Chondrocyte (in vitro differentiated cells): ENCODE results near the gene HOXD13. TPM values are rescaled to one million over a fixed set of nuclear protein-coding genes. Genes with fewer than 3 reads are reported as not detected.

Source experiments
- DNase-seq: peaks from one replicate; pipeline ENCODE4 v3.0.0; 2021; ENCODE audit warnings: mixed read lengths, low spot score
- H3K27ac Mint-ChIP-seq: one replicate; pipeline ENCODE4 v1.8.0; 2021; ENCODE audit warnings: mild to moderate bottlenecking, moderate library complexity, mixed read lengths; ENCODE audit not compliant: unreplicated experiment
- H3K27me3 Mint-ChIP-seq: 2 replicates; pipeline ENCODE4 v1.8.0; 2021; ENCODE audit warnings: low read depth, mixed read lengths
- H3K36me3 Mint-ChIP-seq: 2 replicates; pipeline ENCODE4 v1.8.0; 2021; ENCODE audit warnings: low read depth, mixed read lengths
- H3K4me1 Mint-ChIP-seq: 2 replicates; pipeline ENCODE4 v1.8.0; 2021; ENCODE audit warnings: low read depth, mild to moderate bottlenecking, mixed read lengths
- H3K4me3 Mint-ChIP-seq: one replicate; pipeline ENCODE4 v1.8.0; 2021; ENCODE audit warnings: mild to moderate bottlenecking, moderate library complexity, mixed read lengths; ENCODE audit not compliant: unreplicated experiment
- H3K9me3 Mint-ChIP-seq: 2 replicates; pipeline ENCODE4 v1.8.0; 2021; ENCODE audit warnings: low read depth, mixed read lengths
- CTCF ChIP-seq: fragments of 200-600 bp; sonication (generic); IDR thresholded peaks from 2 replicates; pipeline ENCODE4 v1.5.0; 2021; ENCODE audit warnings: antibody characterized with exemption, mild to moderate bottlenecking, moderate library complexity
- total RNA-seq: library from RNA; stranded (reverse); gene quantifications from 3 replicates; pipeline ENCODE4 v1.2.1, GENCODE V29; 2021

HOXD13 gene
- total RNA-seq, 1 donor from 2014 or later, result not detected

DNA sequence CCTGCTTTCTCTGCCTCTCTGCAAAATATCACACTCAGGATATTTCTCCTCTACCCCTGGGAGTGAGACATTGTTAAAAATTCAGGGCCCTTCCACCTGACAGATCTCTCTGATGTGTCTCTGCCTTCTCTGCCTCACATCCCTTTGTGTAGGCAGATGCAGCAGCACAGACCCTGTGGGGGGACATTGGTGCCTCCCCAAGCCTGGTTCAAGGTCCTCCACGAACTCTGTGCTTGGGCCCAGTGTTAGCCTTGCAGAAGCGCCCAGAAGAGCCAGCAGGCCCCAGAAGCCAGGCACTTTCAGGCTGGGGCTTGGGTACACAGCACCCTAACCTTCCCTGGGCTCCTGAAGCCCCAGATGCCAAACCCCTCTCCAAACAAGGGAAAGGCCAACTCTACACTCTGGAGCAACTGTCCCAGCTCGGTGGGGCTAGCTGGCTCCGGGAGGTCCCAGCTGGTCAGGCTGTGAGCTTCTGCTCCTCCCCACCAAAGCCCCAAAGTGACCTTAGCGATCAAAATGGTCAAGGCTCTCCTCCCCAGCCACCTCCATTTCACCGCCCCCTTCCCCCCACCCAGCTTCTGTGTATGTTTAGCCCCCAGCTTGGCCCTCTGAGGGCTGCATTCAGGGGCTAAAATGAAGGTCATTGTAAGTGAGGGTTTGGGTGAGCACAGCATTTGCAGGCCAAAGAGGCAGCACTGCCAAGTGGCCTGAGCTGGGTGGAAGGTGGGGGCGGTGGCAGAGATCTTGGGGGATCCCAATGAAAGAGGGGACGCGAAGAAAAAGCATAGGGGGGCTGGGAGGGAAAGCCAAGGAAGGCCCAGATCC is 32.6 kb downstream of the HOXD13 start:
- H3K36me3 Mint-ChIP-seq, result peaks cover 3% of the 10 kb centered on the region
- no peak overlapping the region for H3K27ac Mint-ChIP-seq
- no peak for TF ChIP-seq CTCF
- H3K27me3 Mint-ChIP-seq, result peaks cover 69% of the 10 kb centered on the region
- H3K4me3 Mint-ChIP-seq, result no peak overlapping the region
- peaks cover 21% of the 10 kb centered on the region for H3K4me1 Mint-ChIP-seq
- DNase-seq, result no peak
- no peaks in the 10 kb centered on the region for H3K9me3 Mint-ChIP-seq

DNA sequence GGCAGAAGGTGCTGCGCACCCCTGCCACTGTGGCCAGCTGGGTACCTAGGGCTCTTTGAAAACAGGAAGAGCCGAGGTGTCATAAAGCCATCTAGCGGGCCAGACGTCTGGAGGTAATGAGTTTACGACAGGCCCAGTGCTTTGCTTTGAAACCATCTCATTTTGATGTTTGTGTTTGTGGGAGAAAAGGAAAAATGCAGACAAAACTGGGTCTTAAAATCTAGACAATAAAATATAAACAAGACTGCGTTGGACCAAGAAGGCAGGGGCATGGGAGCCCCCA is 33.2 kb downstream of the HOXD13 start:
- Mint-ChIP-seq H3K9me3 (no peaks in the 10 kb centered on the region), H3K27me3 (peaks cover 66% of the 10 kb centered on the region), H3K4me3 (no peak overlapping the region), H3K36me3 (peaks cover 3% of the 10 kb centered on the region), H3K4me1 (peaks cover 22% of the 10 kb centered on the region), H3K27ac (no peak overlapping the region)
- no peak for TF ChIP-seq CTCF
- no peak for DNase-seq

DNA sequence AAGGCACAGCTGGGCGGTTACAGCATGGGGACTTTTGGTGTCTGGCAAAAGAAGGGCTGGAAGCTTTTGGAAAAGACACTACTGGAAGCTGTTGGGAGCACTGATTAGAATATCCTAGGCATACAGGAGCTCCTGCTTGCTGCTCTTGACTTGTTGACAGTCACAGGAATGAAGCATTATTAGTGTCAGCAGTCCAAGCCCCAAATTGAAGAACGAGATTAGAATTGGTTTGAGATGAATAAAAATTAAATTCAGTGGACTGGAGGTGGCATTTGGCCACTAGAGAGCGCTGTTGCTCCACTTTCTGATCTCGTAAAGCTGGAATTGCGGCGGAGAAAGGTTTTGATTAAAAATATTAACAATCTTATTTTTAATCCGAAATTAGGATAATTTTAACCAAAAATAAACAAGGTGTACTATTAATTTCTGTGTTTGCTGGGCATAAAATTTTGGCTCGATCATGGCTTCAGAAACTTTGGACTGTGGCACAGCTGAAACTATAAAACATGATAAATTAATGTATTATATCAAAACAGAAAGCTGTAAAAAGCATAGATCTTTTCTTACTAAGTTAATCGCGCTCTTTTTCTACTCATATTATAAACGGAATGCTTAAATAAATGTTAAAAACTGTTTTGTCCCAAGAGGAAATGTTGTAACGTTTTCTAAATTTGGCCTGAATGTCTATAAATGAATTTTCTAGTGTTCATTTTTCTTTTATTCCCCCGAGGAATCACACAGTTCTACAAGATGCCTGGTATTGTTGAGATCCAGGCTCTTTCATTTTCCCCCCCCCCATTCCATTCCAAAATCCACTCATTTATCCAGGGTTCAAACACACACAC is 34.6 kb downstream of the HOXD13 start:
- Mint-ChIP-seq H3K27ac (no peak overlapping the region), H3K4me1 (peaks cover 26% of the 10 kb centered on the region), H3K4me3 (no peak overlapping the region), H3K9me3 (peaks cover under 1% of the 10 kb centered on the region), H3K27me3 (peaks cover 71% of the 10 kb centered on the region), H3K36me3 (peaks cover 3% of the 10 kb centered on the region)
- peak; percentile 98 for TF ChIP-seq CTCF
- DNase-seq, result no peak

DNA sequence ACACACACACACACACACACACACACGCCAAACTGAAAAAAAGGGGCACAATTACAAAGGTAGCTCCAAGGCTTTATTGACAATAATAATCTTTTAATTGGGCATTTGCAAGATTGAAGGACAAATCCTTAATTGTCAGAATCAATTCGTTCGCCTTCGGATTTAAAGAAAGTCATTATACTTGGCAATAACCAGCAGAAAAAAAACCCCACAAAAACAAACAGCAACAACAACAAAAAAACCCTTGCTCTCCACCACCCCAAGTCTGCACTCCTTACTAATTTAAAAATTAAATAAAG is 35.2 kb downstream of the HOXD13 start:
- no peak for DNase-seq
- Mint-ChIP-seq H3K9me3 (peaks cover 4% of the 10 kb centered on the region), H3K36me3 (peaks cover 3% of the 10 kb centered on the region), H3K27ac (no peak overlapping the region), H3K4me3 (no peak overlapping the region), H3K4me1 (peaks cover 27% of the 10 kb centered on the region), H3K27me3 (peaks cover 73% of the 10 kb centered on the region)
- no peak for TF ChIP-seq CTCF

- Mint-ChIP-seq H3K27ac (no peak overlapping the region), H3K4me1 (peaks cover 27% of the 10 kb centered on the region), H3K36me3 (peaks cover 3% of the 10 kb centered on the region), H3K27me3 (peaks cover 79% of the 10 kb centered on the region), H3K4me3 (no peak overlapping the region), H3K9me3 (peaks cover 4% of the 10 kb centered on the region)
- no peak for TF ChIP-seq CTCF
- no peak for DNase-seq
Measured at GRCh38 chr2:176128172-176128981, 35.9 kb downstream of the HOXD13 start.
